ENCODE results near the gene ITGB4. TPM values are rescaled to one million over a fixed set of nuclear protein-coding genes. Genes with fewer than 3 reads are reported as not detected.
"Not testable (repeated sequence)": the region's sequence is repeated elsewhere in the genome, so short reads cannot be mapped to it uniquely, and the experiment has no call there.

Gene ITGB4
- total RNA-seq, 1 donor from 2014 or later, result 0.54 TPM

DNA sequence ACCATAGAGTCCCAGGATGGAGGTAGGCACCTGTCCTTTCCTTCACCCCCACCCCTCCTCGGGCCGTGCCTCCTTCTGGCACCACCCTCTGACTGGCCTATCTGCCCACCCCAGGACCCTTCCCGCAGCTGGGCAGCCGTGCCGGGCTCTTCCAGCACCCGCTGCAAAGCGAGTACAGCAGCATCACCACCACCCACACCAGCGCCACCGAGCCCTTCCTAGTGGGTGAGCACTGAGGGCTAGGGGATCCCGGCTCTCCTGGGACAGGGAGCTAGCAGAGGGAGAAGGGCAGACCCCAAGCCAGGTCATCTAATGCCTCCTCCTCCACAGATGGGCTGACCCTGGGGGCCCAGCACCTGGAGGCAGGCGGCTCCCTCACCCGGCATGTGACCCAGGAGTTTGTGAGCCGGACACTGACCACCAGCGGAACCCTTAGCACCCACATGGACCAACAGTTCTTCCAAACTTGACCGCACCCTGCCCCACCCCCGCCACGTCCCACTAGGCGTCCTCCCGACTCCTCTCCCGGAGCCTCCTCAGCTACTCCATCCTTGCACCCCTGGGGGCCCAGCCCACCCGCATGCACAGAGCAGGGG lies 35.9 kb downstream of the ITGB4 start:
- Mint-ChIP-seq H3K36me3 (ENCODE audit: low read depth, unreplicated experiment) (peaks cover 3% of the 10 kb centered on the region), H3K27ac (ENCODE audit: unreplicated experiment) (no peak overlapping the region), H3K27me3 (ENCODE audit: unreplicated experiment) (peaks cover 8% of the 10 kb centered on the region), H3K9me3 (ENCODE audit: unreplicated experiment) (no peaks in the 10 kb centered on the region), H3K4me3 (ENCODE audit: unreplicated experiment) (no peak overlapping the region), H3K4me1 (ENCODE audit: unreplicated experiment) (peaks cover 9% of the 10 kb centered on the region)
- TF ChIP-seq, protein P1, sequence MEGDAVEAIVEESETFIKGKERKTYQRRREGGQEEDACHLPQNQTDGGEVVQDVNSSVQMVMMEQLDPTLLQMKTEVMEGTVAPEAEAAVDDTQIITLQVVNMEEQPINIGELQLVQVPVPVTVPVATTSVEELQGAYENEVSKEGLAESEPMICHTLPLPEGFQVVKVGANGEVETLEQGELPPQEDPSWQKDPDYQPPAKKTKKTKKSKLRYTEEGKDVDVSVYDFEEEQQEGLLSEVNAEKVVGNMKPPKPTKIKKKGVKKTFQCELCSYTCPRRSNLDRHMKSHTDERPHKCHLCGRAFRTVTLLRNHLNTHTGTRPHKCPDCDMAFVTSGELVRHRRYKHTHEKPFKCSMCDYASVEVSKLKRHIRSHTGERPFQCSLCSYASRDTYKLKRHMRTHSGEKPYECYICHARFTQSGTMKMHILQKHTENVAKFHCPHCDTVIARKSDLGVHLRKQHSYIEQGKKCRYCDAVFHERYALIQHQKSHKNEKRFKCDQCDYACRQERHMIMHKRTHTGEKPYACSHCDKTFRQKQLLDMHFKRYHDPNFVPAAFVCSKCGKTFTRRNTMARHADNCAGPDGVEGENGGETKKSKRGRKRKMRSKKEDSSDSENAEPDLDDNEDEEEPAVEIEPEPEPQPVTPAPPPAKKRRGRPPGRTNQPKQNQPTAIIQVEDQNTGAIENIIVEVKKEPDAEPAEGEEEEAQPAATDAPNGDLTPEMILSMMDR (IDR thresholded peaks at IDR 0.05; ENCODE audit: unreplicated experiment), result no peak
- no peak for DNase-seq (ENCODE audit: low spot score)

DNA sequence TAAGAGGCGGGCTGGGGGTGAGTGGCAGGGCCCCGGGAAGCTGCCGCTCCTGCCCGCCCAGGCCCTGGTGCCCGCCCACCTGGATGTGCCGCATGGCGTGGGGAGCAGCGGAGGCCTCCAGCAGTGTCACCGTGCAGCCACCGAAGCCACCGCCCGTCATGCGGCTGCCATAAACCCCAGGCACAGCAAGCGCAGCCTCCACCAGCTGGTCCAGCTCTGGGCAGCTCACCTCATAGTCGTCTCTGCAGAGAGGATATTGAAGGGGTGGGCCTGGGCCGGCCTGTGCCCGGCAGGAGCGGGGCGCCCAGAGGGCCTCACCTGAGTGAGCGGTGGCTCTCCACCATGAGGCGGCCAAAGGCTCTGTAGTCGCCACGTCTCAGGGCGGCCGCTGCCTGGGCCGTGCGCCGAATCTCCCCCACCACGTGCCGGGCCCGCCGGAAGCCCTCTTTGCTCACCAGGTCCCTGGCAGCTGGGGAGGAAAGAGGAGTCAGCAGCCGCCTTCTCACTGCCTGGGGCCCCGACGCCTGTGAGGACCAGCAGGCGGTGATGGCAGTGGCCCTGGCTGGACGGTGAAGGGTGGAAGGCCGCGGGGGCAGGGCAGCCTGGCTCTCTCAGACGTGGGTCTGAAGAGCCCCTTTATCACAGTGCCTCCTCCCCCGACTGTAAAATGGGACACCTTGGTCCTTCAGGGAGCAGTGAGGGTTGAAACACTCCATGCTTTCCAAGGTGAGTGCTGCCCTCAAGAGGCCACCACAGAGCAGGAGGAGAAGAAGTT lies 37.1 kb downstream of the ITGB4 start:
- no peak overlapping the region for H3K27ac Mint-ChIP-seq (ENCODE audit: unreplicated experiment)
- no peak for DNase-seq (ENCODE audit: low spot score)
- H3K36me3 Mint-ChIP-seq (ENCODE audit: low read depth, unreplicated experiment), result peaks cover 3% of the 10 kb centered on the region
- TF ChIP-seq, protein P1 (IDR thresholded peaks at IDR 0.05; ENCODE audit: unreplicated experiment), result no peak
- H3K27me3 Mint-ChIP-seq (ENCODE audit: unreplicated experiment), result peaks cover 8% of the 10 kb centered on the region
- peaks cover 9% of the 10 kb centered on the region for H3K4me1 Mint-ChIP-seq (ENCODE audit: unreplicated experiment)
- H3K9me3 Mint-ChIP-seq (ENCODE audit: unreplicated experiment), result no peaks in the 10 kb centered on the region
- H3K4me3 Mint-ChIP-seq (ENCODE audit: unreplicated experiment), result no peak overlapping the region

DNA sequence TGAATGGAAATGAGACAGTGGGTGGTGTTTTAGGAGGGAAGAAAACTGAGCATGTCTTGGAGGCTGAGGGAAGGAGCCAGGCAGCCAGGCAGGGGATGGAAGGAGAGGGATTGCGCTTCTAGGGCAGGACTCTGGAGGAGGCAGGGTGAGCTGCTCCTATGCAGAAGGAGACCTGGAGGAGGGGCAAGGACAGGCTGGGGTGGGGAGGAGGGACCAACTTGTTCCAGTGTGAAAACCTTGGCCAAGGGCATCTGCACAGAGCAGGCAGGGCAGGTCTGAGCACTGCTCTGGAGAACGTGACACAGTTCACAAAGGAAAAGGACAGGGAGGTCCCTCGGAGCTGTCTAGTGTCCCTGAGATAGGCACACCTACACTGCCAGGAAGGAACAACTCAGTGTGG lies 38.2 kb downstream of the ITGB4 start:
- DNase-seq (ENCODE audit: low spot score), result no peak

DNA sequence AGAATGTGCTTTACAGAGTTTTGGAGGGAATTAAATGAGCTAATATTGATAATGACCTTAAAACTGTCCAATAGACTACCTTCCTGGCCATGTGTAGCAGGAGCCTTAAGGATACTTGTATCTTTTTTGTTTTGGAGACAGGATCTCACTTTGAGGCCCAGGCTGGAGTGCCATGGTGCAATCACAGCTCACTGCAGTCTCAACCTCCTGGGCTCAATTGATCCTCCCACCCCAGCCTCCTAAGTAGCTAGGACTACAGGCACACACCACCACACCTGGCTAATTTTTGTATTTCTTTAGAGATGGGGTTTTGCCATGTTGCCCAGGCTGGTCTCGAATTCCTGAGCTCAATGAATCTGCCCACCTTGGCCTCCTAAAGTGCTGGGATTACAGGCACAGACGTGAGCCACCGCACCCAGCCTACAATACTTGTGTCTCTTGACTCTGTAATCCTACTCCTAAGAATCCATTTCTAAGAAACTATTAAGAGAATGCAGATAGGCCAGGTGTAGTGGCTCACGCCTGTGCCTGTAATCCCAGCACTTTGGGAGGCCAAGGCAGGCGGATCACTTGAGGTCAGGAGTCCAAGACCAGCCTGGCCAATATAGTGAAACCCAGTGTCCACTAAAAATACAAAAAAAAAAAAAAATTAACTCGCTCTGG lies 38.9 kb downstream of the ITGB4 start:
- H3K4me3 Mint-ChIP-seq (ENCODE audit: unreplicated experiment); H3K4me1 Mint-ChIP-seq (ENCODE audit: unreplicated experiment); H3K36me3 Mint-ChIP-seq (ENCODE audit: low read depth, unreplicated experiment); H3K27ac Mint-ChIP-seq (ENCODE audit: unreplicated experiment); DNase-seq (ENCODE audit: low spot score); H3K9me3 Mint-ChIP-seq (ENCODE audit: unreplicated experiment); H3K27me3 Mint-ChIP-seq (ENCODE audit: unreplicated experiment): not testable (repeated sequence)

More for the DNA sequence above, 38.2 kb downstream of the ITGB4 start:
- H3K4me1 Mint-ChIP-seq (ENCODE audit: unreplicated experiment), result peaks cover 9% of the 10 kb centered on the region
- TF ChIP-seq, protein P1 (IDR thresholded peaks at IDR 0.05; ENCODE audit: unreplicated experiment), result no peak
- peaks cover 3% of the 10 kb centered on the region for H3K36me3 Mint-ChIP-seq (ENCODE audit: low read depth, unreplicated experiment)
- H3K27ac Mint-ChIP-seq (ENCODE audit: unreplicated experiment), result no peak overlapping the region
- peaks cover 8% of the 10 kb centered on the region for H3K27me3 Mint-ChIP-seq (ENCODE audit: unreplicated experiment)
- peak overlapping the region; percentile 62 for H3K4me3 Mint-ChIP-seq (ENCODE audit: unreplicated experiment)
- H3K9me3 Mint-ChIP-seq (ENCODE audit: unreplicated experiment), result no peaks in the 10 kb centered on the region

DNA sequence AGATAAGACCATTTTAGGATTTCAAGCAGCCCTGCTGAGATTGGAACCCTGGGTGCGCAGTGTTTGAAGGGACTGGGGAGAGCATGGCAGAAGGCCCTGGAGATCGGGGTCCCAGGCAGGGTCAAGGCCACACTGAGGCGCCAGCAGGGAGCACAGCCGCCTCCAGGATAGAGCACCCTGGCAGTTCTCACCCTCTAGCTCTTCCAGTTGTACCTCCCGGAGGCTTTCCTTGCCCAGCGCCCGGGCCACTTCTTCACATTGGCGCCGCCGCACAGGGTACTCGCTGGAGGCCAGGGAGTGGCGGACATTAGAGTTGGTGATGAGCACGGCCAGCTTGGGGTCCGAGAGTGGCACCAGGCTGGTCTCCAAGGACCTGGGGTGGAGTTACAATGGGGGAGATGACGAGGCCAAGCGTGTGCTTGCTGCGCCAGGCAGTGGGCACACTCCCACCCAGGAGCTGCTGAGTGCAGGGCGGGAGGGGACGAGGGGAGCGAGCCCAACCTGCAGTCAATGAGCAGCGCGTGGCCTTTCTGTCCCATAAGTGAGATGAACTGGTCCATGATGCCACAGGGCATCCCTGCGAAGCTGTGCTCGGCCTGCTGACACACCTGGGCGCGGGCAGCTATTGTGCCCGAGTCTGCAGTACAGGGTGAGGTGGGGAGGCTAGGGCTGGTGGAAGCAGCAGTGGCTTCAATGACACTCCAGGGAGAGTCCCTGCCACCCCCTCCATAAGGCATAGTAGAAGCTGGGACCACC lies 41.4 kb downstream of the ITGB4 start:
- H3K27ac Mint-ChIP-seq (ENCODE audit: unreplicated experiment), result peak overlapping the region; percentile 72
- no peaks in the 10 kb centered on the region for H3K9me3 Mint-ChIP-seq (ENCODE audit: unreplicated experiment)
- peaks cover 9% of the 10 kb centered on the region for H3K27me3 Mint-ChIP-seq (ENCODE audit: unreplicated experiment)
- no peaks in the 10 kb centered on the region for H3K36me3 Mint-ChIP-seq (ENCODE audit: low read depth, unreplicated experiment)
- H3K4me1 Mint-ChIP-seq (ENCODE audit: unreplicated experiment), result no peaks in the 10 kb centered on the region
- no peak overlapping the region for H3K4me3 Mint-ChIP-seq (ENCODE audit: unreplicated experiment)
- TF ChIP-seq, protein P1 (IDR thresholded peaks at IDR 0.05; ENCODE audit: unreplicated experiment), result no peak
- no peak for DNase-seq (ENCODE audit: low spot score)

Data from endothelial cell (in vitro differentiated cells).